ELR (cell line): ENCODE data around the gene RNF213.
A peak's percentile ranks its signal among the peaks of the same experiment; 100 is the strongest.
"Not testable (repeated sequence)": the region's sequence is repeated elsewhere in the genome, so short reads cannot be mapped to it uniquely, and the experiment has no call there.

Experiments
- DNase-seq: peaks from one replicate; pipeline ENCODE4 v3.0.0-alpha.2; 2015; ENCODE audit warnings: low read depth

Gene RNF213

DNA sequence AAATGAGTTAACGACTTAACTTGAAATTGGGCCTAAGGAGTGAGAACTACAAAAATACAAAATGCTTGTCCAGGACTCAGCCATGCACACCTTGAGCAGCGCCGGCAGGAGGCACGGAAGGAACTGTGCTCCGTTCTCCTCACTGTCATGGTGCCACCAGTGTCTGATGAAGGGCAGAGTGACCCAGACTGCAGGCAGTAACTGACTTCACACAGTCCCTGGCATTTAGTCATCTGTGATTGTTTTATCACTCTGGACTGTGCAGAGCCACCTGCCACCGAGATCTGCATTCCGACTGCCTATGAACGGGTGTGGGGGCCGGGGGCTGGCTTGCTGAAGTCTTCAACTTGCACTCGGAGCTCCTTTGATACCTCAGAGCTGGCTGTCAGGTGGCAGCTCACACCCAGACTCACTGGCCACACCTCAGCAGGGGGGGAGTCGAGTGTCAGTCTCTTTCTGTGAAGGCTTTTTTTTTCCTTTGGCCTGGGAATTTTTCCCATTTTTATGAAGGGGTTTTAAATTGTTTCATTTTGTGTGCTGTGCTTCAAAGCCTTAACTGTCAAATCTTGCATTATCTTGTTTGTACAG lies 134.1 kb downstream of the RNF213 start:
- no peak for DNase-seq

DNA sequence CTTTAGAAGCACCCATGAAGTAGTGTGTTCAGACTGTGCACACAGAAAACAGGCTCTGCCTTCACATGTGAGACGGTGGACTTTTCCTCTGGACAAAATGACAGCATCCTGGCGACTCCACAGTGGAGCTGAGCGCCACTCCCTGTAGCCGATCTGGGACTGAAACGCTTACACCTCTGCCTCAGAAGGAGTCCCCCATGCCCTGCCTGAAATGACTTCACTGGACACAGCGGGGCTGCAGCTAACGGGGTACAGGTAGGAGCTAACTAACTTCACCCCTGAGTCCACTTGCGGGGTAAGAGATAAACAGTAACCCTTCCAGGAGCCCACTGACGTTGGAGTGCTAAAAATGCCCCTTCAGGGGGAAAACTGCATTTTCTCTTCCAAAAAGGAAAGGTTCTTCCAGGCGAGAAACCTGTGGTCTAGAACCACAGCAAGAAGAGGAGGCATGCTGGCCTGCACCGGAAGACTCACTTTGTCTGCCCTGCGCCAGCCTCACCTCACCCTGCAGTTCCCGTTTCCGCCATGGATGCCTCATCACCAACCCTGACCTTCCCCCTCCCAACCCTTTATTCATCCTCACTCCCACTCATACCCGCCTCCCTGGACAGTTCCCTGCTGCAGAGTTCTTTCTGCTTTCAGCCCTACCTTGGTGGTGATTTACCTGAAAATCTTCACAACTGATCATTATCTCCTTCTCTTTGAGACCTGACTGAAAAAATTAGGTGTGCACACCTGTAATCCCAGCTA lies 134.9 kb downstream of the RNF213 start:
- peak; percentile 15 for DNase-seq

DNA sequence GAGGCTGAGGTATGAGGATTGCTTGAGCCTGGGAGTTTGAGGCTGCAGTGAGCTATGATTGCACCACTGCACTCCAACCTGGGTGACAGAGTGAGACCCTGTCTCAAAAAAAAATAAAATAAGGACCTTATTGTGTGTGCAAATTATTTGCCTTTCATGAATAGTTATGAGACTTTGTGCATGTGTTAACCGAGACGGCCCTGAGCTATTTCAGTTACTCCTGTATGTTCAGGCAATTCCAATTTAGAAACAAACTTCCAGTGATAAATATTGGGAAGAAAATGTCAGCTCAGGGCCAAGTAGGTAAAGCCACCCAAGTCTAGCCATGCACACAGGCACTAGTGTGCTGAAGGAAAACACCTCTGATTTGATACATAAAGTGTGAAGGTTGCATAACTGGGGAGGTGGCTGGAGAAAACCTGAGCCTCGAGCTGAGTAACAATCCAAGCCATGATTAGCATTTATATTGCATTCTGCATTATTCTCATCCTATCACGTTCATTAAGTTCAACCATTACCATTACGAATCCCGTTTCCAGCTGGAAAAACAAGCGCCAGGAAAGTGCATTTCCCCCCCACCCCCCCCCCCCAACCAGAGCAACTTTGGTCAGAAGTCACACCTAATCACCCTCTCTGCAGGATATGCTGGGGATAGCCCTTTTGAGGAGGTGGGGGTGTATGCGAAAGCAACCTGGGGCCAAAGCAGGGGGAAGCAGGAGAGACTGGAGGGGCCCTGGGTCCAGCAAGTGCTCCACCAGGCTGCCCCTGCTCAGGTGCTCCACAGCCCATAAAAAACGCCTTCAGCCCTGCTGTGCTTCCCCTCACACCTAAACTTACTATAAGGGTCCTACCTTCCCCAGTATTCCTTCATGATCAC lies 135.7 kb downstream of the RNF213 start:
- DNase-seq, result no peak

DNA sequence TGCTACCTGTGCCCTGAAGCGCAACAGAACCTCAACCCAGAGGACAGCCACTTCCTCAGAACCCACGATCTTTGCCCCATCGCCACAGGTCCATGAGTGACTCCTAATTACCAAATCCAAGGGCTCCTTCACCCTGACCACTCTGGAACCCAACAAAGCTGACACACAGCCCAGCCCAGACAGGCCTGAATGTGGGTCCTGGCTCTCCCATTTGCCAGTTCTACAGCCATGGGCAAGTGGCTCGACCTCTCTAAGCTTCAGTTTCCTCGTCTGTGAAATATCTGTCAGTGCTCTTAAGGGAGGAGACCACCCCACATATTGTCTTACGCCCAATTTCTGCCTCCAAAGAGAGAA lies 136.4 kb downstream of the RNF213 start:
- DNase-seq, result no peak

DNA sequence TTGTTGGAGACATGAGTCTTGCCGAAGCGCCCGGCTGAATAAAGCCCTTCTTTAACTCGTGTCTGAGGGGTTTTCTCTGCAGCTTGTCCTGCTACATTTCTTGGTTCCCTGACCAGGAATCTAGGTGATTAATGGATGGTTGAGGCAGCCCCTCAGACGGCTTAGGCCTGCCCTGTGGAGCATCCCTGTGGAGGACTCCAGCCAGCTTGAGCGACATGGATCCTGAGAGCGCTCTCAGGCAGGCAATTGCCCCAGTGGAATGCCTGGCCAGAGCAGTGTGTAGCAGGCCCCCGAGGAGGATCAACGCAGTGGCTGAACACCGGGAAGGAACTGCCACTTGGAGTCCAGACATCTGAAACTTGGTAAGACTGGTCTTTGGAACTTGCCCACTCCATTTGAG lies 137.0 kb downstream of the RNF213 start:
- no peak for DNase-seq

DNA sequence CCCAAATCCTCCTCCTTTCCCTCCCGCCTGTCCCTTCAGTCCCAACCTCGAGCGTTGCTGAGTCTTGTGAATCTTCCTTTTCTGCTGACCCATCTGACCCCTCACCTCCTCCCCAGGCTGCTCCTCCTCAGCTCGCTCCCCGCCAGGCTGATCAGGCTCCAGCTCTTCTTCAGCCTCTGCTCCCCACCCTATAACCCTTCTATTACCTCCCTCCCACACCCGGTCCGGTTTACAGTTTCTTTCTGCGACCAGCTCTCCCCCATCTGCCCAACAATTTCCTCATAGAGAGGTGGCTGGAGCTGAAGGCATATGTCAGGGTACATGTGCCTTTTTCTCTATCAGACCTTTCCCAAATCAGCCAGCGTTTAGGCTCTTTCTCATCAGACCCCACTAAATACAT lies 140.4 kb downstream of the RNF213 start:
- DNase-seq, result not testable (repeated sequence)

DNA sequence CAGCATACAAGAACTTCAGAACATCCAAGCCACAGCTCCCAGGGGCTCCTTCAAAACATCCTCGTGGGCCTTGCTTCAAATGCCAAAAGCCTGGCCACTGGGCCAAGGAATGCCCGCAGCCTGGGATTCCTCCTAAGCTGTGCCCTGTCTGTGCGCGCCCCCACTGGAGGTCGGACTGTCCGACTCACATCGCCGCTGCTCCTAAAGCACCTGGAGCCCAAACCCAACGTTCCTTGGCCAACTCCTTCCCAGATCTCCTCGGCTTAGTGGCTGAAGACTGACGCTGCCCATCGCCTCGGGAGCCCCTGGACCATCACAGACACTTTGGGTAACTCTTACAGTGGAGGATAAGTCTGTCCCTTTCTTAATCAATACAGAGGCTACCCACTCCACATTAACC lies 141.4 kb downstream of the RNF213 start:
- not testable (repeated sequence) for DNase-seq

DNA sequence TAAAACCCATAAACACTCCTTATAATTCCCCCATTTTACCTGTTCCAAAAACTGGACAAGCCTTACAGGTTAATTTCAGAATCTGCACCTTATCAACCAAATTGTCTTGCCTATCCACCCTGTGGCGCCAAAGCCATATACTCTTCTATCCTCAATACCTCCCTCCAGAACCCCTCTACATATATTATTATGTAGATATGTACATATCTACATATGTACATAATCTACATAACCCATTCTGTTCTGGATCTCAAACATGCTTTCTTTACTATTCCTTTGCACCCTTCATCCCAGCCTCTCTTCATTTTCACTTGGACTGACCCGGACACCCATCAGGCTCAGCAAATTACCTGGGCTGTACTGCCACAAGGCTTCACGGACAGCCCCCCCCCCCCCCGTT lies 142.3 kb downstream of the RNF213 start:
- no peak for DNase-seq

DNA sequence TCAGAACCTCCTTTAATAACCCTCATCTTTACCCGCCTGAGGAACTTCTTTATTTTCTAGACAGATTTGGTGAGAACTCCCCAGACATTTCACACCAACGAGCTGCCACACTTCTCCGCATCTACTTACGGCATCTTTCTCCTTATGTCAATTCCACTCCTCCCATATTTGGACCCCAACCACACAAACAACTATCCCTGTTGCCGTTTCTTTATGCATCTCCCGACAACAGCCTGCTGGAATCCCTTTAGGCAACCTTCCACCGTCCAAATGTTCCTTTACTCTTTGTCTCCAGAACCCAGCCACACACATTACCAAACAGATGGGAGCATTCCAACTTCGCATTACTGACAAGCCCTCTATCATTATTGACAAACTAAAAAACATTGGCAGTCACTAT lies 145.5 kb downstream of the RNF213 start:
- DNase-seq, result no peak

DNA sequence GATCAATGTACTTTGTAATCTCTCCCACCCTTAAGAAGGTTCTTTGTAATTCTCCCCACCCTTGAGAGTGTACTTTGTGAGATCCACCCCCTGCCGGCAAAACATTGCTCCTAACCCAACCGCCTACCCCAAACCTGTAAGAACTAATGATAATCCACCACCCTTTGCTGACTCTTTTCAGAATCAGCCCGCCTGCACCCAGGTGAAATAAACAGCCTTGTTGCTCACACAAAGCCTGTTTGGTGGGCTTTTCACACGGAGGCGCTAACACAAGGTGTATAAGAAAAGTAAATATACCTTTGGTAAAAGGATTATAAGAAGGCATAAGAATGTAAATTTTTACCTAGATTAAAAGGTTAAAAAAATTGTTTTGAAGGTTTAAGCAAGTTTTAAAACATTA lies 147.3 kb downstream of the RNF213 start:
- DNase-seq, result not testable (repeated sequence)

DNA sequence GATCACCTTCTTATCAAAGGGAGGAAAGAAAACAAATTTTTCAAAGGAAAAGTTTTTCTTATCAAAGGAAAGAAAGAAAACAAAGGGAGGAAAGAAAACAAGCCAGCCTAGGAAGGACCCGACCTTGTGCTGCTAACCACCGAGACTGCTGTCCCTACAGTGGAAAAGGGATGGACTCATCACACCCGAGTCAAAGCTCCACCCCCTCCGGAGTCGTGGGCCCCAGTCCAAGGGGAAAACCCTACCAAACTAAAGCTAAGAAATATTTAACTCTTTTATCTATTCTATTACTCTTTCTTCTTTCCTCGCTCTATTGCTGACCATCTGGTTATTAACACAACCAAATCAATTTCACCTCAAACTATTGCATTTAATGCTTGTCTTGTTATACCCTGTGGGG lies 148.2 kb downstream of the RNF213 start:
- peak; percentile 31 for DNase-seq

DNA sequence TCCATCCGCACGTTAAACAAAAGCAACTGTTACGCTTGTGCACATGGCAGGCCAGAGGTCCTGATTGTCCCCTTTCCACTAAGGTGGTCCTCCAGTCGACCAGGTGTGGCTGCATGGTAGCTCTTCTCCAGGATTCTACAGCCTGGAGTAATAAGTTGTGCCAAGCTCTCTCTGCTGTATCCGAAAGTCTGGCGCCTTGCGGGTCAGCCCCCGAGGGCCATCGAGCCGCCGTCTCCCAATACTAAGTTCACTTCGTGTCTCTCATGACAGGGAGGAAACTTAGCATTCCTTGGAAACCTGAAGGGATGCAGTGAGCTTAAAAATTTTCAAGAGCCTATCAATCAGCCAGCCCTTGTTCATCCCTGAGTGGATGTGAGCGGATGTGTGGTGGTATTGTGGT lies 149.0 kb downstream of the RNF213 start:
- DNase-seq, result no peak

DNA sequence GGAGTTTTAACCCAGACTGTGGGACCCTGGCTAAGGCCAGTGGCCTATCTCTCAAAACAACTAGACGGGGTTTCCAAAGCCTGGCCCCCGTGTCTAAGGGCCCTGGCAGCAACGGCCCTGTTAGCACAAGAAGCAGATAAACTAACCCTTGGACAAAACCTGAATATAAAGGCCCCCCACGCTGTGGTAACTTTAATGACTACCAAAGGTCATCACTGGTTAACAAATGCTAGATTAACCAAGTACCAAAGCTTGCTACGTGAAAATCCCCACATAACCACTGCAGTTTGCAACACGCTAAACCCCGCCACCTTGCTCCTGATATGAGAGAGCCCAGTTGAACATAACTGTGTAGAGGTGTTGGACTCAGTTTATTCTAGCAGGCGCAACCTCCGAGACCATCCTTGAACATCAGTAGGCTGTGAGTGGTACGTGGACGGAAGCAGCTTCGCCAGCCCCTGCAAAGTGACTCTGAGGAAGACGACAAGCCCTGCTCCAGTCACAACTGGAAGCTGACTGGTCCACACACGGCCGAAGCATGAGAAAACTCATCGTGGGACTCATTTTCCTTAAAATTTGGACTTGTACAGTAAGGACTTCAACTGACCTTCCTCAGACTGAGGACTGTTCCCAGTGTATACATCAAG lies 149.9 kb downstream of the RNF213 start:
- DNase-seq, result not testable (repeated sequence)

DNA sequence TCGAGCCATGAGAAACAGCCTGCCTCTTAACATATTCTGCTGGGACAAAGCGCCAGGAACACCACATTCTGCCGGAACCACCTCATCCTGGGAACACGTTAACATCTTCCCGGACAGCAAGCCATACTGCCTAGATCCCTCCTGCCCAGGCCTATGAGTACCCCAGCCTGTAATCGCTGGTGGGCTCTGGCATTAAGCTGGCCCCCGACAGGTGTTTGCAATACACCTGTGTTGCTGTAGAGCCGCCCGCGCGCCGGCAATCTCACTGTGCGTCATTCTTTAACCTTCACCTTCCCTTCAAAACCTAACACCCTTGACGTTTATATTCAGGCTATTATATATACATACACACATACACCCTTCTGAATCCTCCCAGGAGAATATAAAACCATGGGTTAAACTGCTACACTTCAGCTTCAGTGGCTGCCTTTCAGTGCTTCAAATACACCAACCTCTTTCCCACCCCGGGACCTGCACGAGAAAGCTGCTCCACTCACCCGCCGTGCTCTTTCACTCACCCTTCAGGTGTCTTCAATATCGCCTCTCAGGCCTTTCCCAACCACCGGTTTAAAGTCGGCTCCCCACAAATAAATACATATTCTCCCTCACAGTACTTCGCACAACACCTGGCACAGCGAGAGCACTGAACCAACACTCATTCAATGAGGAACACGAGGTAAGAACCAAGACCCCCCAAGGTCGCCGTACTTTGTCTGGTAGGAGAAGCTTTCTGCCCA lies 153.3 kb downstream of the RNF213 start:
- DNase-seq, result no peak

DNA sequence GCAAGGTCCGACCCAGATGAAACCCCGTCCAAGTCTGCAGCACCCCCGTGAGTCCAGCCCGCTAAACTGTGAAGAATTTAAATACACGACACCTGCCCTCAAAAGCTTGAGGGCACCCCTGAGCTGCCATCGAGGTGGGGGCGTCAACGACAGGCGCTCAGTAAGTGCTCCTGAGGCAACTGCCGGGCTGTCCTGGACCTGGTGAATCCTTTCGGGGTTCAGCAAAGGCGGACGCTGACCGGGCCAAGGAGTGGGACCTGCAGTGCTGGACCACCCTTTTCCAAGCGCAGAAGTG lies 153.8 kb downstream of the RNF213 start:
- peak; percentile 39 for DNase-seq

DNA sequence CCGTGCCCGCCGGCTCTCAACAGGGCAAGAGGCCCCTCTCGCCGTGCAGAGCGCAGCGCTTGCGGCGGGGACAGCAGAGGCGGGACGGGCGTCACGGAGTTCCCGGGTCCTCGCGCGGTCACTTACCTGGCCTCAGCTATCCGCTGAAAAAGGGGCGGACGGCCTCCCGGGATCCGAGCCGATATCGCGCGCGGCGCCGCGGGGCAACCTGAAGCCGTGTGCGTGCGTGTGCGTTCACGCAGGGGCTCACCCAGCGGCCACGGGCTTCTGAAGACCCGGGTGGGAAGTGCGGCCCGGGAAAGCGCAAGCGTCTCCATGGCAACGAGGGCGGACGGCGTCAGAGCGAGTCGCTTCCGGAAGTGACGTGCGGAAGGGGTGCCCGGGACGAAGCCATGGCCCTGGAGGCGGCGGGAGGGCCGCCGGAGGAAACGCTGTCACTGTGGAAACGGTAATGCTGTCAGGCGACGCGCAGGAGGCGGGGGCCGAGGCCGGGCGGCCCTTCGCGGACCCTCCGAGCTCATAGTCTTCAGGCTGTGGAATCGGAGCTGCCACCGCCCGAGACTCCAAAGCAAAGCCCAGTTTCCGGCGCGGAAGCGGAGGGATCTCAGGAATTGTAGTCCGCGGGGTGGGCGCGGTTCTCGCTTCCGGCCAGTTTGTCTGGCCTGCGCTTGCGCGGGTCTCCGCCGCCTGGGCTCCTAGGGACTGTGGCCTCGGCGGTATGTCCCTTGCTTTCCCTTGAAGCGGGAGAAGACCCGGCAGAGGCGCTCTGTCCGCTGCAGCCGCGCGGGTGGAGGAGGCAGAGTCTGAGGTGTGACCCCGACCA lies 154.4 kb downstream of the RNF213 start, which contains the start of gene ENDOV:
ENDOV (plus strand) TSS at position 365 of the 823 bp plus-strand sequence; CDS start at position 393, 28 bp downstream.
- peak; percentile 97 for DNase-seq

DNA sequence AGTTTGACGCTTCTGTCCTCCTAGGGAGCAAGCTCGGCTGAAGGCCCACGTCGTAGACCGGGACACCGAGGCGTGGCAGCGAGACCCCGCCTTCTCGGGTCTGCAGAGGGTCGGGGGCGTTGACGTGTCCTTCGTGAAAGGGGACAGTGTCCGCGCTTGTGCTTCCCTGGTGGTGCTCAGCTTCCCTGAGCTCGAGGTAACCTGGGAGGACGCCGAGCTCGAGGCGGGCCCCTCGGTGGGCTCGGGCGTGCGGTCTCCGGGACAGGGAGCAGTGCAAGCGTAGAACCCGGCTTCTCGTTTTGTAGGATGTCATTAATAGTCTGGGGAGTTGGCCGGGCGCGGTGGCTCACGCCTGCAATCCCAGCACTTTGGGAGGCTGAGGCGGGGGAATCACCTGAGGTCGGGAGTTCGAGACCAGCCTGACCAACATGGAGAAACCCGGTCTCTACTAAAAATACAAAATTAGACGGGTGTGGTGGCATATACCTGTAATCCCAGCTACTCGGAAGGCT lies 155.0 kb downstream of the RNF213 start:
- no peak for DNase-seq

DNA sequence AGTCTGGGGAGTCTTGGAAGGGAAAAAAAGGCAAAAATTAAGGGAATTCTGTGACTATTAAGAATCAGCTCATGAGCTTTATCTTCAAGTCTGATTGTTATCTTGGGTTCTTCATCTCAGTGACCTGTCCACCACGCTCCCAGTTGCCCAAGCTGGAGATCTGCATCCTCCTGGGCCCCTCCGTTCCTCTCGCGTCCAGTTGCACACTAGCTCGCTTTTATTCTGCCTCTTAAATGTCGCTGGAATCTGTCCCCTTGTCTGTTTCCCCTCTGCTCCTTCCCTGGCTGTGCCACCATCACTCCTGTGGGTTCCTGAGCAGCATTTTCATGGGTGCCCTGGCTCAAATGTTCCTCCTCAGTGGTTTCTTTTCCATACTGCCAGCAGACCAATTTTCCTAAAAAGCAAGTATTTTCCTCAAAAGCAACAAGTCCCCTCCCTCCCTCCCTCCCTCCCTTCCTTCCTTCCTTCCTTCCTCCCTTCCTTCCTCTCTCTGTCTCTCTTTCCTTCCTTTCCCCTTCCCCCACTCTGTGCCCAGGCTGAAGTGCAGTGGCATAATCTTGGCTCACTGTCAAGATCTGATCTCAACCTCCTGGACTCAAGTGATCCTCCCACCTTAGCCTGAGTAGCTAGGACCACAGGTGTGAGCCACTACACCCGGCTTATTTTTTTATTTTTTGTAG lies 155.7 kb downstream of the RNF213 start:
- DNase-seq, result no peak

DNA sequence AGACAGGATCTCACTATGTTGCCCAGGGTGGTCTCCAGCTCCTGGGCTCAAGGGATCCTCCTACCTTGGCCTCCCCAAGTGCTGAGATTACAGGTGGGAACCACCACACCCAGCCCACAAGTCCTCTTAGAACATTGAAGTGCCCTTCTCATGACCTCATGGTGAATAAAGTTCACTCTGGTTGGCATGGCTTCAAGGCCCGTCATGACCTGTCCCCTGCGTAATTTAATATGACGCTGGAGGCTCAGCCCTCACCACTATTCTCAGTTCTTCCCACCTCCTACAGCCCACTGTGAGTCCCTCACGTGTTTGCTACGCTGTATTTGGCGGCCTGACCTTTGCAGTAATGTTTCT lies 156.3 kb downstream of the RNF213 start:
- no peak for DNase-seq

DNA sequence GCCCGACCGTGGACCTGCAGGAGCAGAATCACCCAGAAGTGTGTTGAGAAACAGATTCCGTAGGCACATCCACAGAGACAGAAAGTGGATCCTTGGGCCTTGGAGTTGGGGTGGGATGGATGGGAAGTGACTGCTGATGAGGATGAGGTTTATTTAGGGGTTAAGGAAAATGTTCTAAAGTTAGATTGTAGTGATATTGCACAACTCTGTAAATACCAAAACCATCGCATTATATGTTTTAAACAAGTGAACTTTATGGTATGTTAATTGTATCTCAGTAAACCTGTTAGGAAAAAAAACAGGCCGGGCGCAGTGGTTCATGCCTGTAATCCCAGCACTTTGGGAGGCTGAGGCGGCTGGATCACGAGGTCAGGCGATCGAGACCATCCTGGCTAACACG lies 157.9 kb downstream of the RNF213 start:
- no peak for DNase-seq
